Left colon (tissue), 2 donors: ENCODE data around the gene PHLDB3. TPM values are rescaled to one million over a fixed set of nuclear protein-coding genes. Genes with fewer than 3 reads are reported as not detected.
"Not testable (repeated sequence)": the region's sequence is repeated elsewhere in the genome, so short reads cannot be mapped to it uniquely, and the experiment has no call there.

Experiments
- ATAC-seq: fragments of 200-7000 bp; cut with Tn5 transposase; one replicate; pipeline ENCODE4 v1.9.1; 2020; ENCODE audit warnings: mild to moderate bottlenecking, moderate library complexity
- DNase-seq, 2 donors: peaks; one replicate each; pipeline ENCODE4 v3.0.0-alpha.2; 2020
- intact Hi-C, 2 donors: fragments of 100-400 bp; cut with DNase I in 1 of 2; cut with micrococcal nuclease in 1 of 2; formaldehyde crosslinking; loops; one replicate each; pipeline versions ENCODE4 v1.11.2 to v1.14.0; 2022; cut with DNase I, micrococcal nuclease
- long read RNA-seq: library from polyadenylated mRNA; unstranded; transcript quantifications from one replicate; pipeline ENCODE4 v2.0.0, GENCODE V29; 2021
- total RNA-seq, 2 donors: library from RNA; stranded (reverse); fragmentation: NEBNext Ultra II Directional; extraction: Animal tissue kit (Norgen Biotek cat#: 25700); gene quantifications; one replicate each; pipeline ENCODE4 v1.2.1, GENCODE V29; 2021
- donor health status: DM: no; HTN: no; CAD: no.
- donor health status: DM: yes; HTN: yes; CAD: no.

Gene PHLDB3
- 10 to 100 TPM in 1 of 2 donors, 1 to 10 TPM in 1; 9.7 to 11.6 TPM for total RNA-seq
- long read RNA-seq, partial matches to known transcripts: 2 of 2 reads
- long read RNA-seq, other reads (novel, unspliced or antisense): 0 of 2 reads

DNA sequence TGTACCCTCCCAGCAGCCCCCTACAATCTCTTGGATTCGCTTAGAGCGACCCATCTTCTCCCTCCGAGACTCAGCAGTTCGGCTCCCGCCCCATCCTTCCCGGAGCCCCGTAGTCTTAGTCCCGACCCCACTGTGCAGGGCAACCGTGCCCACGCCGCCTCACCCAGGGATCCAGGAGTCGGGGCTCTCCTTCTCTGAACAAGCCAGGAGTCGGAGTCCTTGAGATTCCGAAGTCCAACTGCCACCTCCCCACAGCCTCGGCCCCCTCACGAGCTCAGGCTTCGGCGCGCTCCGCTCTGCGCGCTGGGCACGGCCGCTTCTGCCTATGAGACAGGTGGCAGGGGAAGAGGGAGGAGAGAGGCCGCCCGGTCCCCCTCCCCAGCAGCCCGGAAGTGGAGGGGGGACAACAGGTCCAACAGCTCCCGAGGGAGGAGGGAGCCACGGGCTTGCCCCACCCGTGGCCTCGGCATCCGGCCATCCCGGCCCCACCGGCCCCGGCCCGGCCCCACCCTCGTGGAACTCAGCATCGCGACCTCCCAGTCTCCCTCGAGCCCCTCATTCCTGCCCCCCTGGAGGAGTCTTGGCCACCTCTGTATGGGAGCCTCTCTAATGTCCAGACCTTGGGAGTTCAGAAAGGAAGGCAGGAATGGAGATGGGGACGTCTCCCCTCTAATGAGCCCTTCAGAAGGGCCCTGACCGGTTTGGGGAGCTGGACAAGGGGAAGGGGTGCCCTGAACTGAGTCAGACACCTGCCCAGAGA lies at the start of gene PHLDB3:
PHLDB3 (minus strand) TSS at position 321 of the 760 bp plus-strand sequence. CDS start 628 bp downstream, outside the sequence.
- ATAC-seq: peak; percentile 61
- peak; percentile 58 to 66 for DNase-seq
- intact Hi-C loops: no loop called here

DNA sequence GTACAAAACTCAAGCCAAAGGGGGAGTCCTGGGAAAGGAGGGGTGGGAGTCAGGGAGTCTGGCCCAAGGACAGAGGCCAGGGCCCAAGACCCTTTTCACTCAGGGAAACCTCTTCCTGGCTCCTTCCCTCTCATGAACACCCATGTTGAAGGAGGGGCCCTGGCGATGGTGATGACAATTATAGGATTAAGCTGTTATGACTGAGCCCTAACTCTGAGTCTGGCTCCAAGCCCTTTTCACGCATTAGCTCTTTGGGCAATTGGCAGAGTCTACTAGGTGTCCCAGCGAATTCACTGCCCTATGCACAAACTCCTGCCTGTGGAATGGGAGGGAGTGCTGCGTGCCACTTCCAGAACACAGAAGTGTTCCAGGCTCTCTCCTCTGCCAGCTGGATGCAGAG lies 49.1 kb upstream of the PHLDB3 start:
- no peak for DNase-seq
- no peak for ATAC-seq
- intact Hi-C loops: no loop called here

DNA sequence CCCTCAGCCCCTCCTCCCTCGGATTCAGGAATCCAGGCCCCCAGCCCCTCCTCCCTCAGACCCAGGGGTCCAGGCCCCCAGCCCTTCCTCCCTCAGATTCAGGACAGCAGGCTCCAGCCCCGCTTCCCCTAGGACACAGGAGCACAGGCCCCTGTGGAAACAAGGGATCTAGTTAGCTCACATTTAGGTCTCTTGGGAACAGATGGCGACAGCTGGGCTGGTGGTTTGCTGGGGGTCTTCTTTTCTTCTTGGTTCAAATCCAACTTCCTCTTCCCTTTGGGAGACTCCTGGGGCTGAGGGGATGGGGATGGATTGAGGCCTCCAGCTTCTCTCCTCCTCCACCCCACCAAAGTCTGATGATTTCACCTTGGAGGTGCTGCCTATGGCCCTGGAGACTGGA lies 48.1 kb upstream of the PHLDB3 start:
- ATAC-seq (no peak), DNase-seq (no peak)
- intact Hi-C loops: no loop called here

DNA sequence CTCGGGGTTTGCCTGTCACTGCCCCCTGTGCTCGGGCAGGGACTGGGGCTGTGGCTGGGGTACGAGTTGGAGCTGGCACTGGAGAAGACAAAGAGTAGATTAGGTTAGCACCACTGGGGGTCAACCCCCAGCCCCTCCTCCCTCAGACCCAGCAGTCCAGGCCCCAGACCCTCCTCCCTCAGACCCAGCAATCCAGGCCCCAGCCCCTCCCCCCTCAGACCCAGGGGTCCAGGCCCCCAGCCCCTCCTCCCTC lies 47.6 kb upstream of the PHLDB3 start:
- ATAC-seq: no peak
- no peak for DNase-seq
- intact Hi-C loops: no loop called here

DNA sequence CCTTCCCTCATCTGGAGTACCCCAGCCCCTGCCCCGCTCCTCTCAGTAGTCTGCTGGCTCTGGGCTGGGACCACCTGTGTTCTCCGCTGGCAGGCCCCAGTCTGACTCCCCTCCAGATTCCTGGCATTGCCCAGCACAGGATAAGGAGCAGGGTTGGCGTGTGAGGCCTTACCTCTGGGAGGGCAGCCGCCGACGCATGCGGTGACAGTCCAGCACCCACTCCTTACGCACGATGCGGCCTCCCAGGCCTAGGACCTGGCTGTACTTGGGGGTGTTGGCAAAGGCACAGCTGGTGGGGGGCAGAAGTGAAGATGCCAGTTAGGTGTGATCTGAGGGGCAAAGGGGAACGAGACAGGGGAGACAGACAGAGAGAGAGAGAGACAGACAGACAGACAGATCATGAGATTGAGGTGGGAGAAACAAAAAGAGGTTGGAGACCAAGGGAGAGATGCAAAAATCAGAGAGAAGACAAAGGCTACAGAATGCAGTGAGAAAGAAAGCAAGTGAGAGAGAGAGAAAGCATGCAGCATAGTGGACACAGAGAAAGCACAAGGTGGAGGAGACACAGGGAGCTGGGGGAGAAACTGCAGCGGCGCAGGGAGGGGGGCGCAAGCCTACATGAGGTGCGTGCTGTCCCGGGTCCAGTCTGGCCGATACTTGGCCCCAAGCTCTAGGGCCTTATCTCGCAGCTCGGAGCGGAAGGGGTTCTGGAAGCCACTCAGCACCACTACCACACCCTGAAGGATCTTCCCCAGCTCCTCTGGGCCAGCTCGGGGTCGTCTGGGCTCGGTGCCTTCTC lies 47.1 kb upstream of the PHLDB3 start:
- intact Hi-C loops: no loop called here
- ATAC-seq (no peak), DNase-seq (no peak)

DNA sequence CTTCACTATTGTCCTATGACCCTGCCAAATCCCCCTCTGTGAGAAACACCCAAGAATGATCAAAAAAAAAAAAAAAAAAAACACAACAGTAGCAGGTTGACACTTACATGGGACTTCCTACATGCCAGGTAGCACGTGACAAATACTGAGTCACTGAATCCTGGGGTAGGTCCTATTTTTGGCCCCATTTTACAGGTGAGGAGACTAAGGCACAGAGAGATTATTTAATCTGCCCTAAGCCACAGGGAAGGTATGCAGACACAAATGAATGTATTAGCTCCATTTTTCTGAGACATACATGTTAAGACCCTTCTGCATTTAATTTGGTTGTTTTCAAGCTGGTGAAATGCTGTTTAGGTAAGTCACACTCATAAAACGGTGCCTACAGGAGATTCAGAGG lies 44.2 kb upstream of the PHLDB3 start:
- no peak for ATAC-seq
- intact Hi-C loops: no loop called here
- DNase-seq: no peak

DNA sequence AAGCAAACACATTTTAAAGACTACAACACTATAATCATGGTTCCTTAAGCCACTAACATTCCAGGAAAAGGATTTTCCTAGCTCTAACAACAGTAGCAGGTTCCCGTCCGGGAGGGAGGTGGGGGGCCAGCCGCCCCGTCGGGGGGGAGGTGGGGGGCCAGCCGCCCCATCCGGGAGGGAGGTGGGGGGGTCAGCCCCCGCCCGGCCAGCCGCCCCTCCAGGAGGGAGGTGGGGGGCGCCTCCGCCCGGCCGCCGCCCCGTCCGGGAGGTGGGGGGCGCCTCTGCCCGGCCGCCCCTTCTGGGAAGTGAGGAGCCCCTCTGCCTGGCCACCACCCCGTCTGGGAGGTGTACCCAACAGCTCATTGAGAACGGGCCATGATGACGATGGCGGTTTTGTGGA lies 43.4 kb upstream of the PHLDB3 start:
- intact Hi-C loops, ATAC-seq, DNase-seq: not testable (repeated sequence)

DNA sequence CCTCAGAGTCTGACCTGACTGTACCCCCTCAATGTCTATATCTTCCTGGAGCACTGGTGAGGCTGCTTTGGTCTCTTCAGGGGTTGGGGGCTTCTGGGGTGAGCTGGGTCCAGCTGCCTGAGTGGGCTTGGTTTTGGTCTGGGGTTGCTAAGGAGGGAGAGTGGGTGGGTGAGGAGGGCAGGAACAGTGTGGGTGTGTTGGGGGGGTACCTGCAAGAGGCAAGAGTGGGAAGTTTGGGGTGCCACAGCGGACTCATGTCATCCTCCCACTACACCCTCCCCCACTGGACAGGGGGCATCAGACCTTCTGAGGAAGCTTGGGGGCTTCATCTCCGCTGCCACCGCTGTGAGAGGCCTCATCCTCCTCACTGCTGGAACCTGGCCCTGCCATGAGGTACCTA lies 42.0 kb upstream of the PHLDB3 start:
- intact Hi-C loops: no loop called here
- no peak for ATAC-seq
- no peak for DNase-seq

DNA sequence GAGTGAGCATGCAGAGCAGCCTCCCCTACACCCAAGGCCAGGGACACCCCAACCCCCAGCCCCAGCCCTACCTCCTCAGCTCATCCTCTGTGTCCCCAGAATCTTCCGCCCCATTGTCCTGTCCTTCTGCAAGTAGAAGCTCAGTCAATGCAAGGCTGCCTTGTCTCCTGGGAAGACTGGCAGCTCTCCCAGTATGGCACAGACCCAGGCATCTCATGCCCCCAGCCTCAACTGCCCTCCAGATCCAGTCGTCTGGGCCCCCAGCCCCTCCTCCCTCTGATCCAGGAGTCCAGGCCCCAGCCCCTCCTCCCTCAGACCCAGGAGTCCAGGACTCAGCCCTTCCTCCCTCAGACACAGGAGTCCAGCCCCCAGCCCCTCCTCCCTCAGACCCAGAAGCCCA lies 41.4 kb upstream of the PHLDB3 start:
- DNase-seq (no peak), ATAC-seq (no peak)

DNA sequence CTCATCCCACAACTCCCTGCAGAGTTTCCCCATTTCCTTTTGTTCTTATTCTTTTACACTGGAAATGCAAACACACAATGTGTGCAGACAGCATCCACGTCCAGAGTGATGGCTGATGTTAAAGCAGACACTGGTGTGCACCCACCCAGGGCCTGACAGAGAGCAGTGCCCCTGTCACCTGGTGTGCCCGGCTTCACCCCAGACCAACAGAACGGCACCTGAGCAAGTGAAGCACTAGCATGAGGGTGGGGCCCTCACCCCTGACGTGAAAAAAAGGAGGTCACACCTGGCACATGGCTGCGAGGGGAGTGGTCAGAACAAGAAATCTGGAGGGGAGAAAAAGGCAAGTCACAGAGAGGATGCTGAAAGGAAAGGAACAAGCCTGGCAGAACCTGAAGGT lies 40.7 kb upstream of the PHLDB3 start:
- DNase-seq (no peak), ATAC-seq (no peak)
- intact Hi-C loops: no loop called here

More for the DNA sequence above, 41.4 kb upstream of the PHLDB3 start:
- intact Hi-C loops: no loop called here

DNA sequence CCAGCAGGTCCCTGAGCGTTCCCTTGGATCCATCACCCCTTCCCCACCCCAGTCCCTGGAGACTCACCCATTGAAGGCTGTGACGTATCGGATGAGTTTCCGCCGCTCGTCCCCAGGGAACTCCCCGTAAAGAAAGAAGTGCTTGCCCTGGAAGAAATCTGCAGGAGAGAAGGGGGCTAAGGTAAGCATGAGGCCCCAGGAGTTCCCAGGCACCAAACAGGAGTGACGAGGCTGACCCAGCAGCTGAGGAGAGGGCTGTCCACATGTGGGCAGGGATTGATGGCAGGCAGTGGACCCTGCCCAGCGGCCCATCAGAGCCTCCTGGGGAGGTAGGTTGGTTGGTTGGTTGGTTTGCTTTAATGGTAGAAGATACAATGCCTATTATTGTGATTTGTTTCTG lies 39.5 kb upstream of the PHLDB3 start:
- intact Hi-C loops: no loop called here
- no peak for ATAC-seq
- no peak for DNase-seq

DNA sequence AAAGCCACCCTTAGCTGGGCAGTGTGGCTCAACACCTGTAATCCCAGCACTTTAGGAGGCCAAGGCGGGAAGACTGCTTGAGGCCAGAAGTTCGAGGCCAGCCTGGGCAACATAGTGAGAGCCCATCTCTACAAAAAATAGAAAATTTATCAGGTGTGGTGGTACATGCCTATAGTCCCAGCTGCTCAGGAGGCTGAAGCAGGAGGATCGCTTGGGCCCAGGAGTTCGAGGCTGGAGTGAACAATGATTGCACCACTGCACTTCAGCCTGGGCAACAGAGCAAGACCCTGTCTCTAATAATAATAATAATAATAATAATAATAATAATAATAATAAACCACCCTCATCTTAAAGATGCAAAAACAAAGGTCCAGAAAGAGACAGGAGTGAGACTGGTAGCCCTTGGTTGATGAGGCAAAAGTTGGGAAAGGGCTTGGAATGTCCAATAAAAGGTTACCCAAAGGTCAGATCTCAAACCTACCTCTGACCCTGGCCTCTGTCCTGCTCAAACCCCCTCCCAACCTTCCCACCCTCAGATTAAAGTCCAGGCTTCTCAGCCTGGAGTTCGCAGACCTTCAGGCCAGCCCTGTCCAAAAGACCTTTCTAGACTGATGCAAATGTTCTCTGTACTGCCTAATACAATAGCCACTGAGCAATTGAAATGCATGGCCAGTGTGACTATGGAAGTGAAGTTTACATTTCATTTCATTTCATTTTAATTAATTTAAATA lies 37.5 kb upstream of the PHLDB3 start:
- intact Hi-C loops: no loop called here
- no peak for ATAC-seq

DNA sequence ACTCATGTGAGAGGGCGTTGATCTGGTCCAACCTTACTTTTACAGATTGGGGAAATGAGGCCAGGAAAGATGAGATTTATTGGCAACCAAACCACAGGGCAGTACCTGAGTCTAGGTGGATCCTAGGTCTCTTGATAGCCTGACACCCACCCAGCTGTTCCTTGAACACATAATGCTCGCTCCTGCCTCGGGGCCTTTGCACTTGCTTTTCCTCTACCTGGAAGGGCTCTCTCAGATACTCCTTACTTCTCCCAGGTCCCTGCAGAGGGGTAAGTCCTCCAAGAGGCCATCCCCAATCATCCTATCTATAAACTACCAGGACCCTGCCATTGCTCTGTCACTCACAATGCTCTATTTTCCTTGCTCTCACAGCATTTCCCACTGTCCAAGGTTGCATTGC lies 35.8 kb upstream of the PHLDB3 start:
- no peak for DNase-seq
- no peak for ATAC-seq
- intact Hi-C loops: no loop called here

More for the DNA sequence above, 37.5 kb upstream of the PHLDB3 start:
- no peak for DNase-seq

DNA sequence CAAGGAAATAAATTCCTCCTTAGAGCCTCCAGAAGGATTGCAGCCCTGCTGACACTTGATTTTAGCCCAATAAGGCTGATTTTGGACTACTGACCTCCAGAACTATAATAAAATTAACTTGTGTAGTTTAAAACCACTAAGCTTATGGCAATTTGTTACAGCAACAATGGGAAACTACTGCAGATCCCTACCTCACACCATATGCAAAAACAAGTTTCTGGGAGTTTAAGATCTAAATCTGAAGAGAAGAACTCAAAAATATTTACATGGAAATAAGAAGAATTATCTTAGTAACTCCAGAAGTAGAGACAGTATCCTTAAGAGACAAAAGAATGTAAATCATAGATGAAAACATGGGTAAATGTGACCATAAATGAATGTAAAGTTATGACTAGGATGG lies 34.4 kb upstream of the PHLDB3 start:
- intact Hi-C loops: no loop called here
- no peak for ATAC-seq
- DNase-seq: no peak

DNA sequence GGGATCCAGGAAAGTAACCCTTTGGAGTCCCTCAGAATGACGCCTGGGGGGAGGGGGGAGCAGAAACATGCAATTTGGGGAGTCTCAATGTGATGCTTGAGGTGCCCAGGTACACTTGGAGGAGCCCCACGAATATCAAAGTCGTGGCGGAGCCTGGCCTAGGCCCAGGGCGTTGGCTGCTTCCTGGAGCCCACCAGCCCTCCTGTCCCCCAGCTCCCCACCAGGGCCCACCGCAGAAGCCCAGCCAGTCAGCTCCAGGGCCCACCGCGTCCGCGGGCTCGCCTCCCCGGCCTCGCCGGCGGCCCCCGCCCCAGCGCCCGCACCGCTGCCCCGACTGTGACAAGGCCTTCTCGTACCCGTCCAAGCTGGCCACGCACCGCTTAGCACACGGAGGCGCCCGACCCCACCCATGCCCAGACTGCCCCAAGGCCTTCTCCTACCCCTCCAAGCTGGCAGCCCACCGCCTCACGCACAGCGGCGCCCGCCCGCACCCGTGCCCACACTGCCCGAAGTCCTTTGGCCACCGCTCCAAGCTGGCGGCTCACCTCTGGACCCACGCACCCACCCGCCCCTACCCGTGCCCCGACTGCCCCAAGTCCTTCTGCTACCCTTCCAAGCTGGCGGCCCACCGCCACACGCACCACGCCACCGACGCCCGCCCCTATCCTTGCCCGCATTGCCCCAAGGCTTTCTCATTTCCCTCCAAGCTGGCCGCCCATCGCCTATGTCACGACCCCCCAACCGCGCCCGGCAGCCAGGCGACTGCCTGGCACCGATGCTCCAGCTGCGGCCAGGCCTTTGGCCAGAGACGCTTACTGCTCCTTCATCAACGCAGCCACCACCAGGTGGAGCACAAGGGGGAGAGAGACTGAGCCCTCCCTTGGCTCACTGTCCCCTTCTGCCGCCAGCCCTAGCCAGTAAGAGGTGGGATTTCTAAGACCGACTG lies 30.5 kb upstream of the PHLDB3 start:
- intact Hi-C loops: no loop called here
- ATAC-seq: no peak
- DNase-seq: peak; percentile 67 to 75

DNA sequence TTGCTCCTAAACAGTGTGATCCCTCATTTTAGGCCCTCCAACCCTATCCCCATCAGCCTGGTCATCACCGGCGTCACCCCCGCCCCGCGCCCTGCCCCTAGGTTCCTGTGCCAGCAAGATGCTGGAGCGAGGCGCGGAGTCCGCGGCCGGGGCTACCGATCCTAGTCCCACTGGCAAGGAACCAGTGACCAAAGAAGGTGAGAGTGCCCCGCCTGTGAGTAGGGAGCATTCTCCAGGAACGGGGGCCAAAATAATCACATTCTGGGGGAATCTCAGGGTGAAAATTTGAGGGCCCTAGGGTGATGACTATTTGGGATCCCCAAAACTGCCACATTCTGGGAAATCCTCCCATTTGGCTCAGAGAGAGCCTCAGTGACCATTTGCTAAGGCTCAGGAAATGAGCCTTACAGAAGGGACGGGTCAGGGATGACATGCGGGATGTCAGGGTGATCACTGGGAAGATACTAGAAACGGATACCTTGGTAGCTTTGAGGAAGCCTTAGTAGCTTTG lies 29.8 kb upstream of the PHLDB3 start:
- ATAC-seq (no peak), DNase-seq (no peak)

DNA sequence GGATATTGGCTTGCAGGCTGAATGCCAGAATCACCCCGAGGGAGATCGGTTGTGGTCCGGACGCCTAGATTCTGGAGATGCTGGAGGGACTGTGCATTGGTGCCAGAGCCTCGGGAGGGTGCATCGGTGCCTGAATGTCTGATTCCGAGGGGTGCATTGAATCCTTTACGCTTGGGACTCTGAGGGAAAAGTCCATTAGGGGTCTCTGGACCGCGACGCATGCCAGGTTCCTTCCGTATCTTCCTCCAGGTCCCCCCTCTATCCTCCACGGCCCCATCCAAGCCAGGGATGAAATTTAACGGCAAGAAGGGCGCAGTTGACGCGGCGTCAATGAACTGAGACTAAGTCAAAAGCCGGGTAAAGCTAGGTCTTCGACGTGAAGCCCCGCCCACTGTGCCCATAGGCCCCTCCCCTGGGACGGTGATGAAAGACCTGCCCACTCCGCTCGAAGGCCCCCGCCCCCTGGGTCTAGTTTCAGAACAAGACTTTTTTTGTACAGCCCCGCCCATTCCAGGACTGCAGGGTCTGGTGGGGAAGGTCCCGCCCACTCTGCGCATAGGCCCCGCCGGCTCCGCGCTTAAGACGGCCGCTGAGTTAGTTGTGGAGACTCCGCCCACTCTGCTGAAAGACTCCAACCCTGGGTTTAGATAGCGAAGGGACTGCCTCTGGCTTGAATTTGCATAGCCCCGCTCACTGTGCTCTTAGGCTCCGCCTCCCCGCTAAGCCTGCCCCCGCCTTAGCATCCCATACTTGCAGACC lies 29.2 kb upstream of the PHLDB3 start:
- peak; percentile 99 to 100 for DNase-seq
- intact Hi-C loops: no loop called here

More for the DNA sequence above, 29.8 kb upstream of the PHLDB3 start:
- intact Hi-C loops: no loop called here

More for the DNA sequence above, 29.2 kb upstream of the PHLDB3 start:
- ATAC-seq: peak; percentile 68
